ENCODE measurements around the gene VAPA. TPM values are rescaled to one million over a fixed set of nuclear protein-coding genes. Genes with fewer than 3 reads are reported as not detected.

Gene VAPA
- total RNA-seq, 1 donor from 2014 or later: 210 TPM

- H3K27ac ChIP-seq: peak overlapping the region; percentile 35
- intact Hi-C loops (cut with DNase I): no loop called here
- H3K27me3 ChIP-seq: no peaks in the 10 kb centered on the region
- no peaks in the 10 kb centered on the region for H3K36me3 ChIP-seq
- peaks cover 21% of the 10 kb centered on the region for H3K4me1 ChIP-seq
- TF ChIP-seq CTCF (IDR thresholded peaks at IDR 0.05): no peak
- no peak for TF ChIP-seq POLR2AphosphoS5 (IDR thresholded peaks at IDR 0.05; ENCODE audit: insufficient read depth in 1 of 2, low read depth in 1 of 2)
- no peak for TF ChIP-seq POLR2A (IDR thresholded peaks at IDR 0.05)
- H3K4me3 ChIP-seq: no peak overlapping the region
- peak in 1 of 2 donors; percentile 79 for DNase-seq (ENCODE audit: extremely low spot score in 2 of 2)
- H3K9me3 ChIP-seq: no peaks in the 10 kb centered on the region
These were observed 92.6 kb downstream of the VAPA start for GRCh38 chr18:10006311-10006893.

- no peaks in the 10 kb centered on the region for H3K27me3 ChIP-seq
- no peak overlapping the region for H3K4me3 ChIP-seq
- H3K4me1 ChIP-seq: peaks cover 26% of the 10 kb centered on the region
- H3K36me3 ChIP-seq: no peaks in the 10 kb centered on the region
- peak in 1 of 2 donors; percentile 47 for DNase-seq (ENCODE audit: extremely low spot score in 2 of 2)
- intact Hi-C loops (cut with DNase I): no loop called here
- no peaks in the 10 kb centered on the region for H3K9me3 ChIP-seq
- TF ChIP-seq POLR2A (IDR thresholded peaks at IDR 0.05) (no peak), POLR2AphosphoS5 (IDR thresholded peaks at IDR 0.05; ENCODE audit: insufficient read depth in 1 of 2, low read depth in 1 of 2) (no peak), CTCF (IDR thresholded peaks at IDR 0.05) (no peak)
- H3K27ac ChIP-seq: no peak overlapping the region
These were observed 94.3 kb downstream of the VAPA start for GRCh38 chr18:10008006-10008647.

Small RNAs within 50 kb of the gene (small RNA-seq; reads per million reads assigned to genes)
- 1.7 reads per million, percentile 52 among the genes with 10 or more reads in this experiment for gene RNA5SP450

Other genes with a start within 250 kb of the VAPA start
- gene RAB31, start 205.7 kb upstream of the VAPA start, total RNA-seq: 26.0 TPM
- gene TXNDC2, start 28.0 kb upstream of the VAPA start, total RNA-seq: 0.49 TPM

Measured in vagina (tissue), 2 donors.